Vagina (tissue), 2 donors: ENCODE results near the gene RLBP1.

Experiments
- CTCF ChIP-seq, 3 experiments: fragments of 450-650 bp in 2 of 3; fragments of 200-600 bp in 1 of 3; sonication (generic) in 1 of 3; IDR thresholded peaks; one replicate each; pipeline ENCODE4 v1.5.1; 2017 to 2019; ENCODE audit warnings: antibody characterized with exemption in 3 of 3, mild to moderate bottlenecking in 2 of 3, moderate library complexity in 2 of 3
- POLR2A ChIP-seq, 2 donors: fragments of 450-650 bp; IDR thresholded peaks; one replicate each; pipeline ENCODE4 v1.6.1; 2017; ENCODE audit warnings: antibody characterized with exemption in 2 of 2, mild to moderate bottlenecking in 2 of 2, moderate library complexity in 2 of 2

DNA sequence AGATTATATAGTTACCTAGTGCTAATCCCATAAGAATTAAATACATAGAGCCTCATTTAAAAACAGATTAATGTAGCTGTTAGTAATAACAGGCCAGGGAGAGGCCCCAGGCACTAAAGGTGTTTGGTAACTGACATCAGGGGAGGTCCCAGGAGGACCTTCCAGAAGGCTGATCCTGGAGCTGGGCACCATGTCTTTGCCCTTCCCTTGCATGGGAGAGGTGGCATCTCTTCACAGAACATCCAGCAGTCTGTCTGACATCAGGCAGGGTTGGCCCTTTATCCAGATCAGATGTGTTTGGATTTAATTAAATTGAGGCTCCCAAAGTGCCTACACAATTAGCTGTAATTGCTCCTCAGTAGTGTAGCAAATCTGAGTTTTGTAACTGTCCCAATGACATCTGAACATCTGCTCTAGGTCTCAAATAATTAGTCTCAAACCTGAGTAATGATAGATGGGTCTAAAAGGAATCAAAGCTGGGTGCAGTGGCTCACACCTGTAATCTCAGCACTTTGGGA is 53.0 kb downstream of the RLBP1 start:
- TF ChIP-seq CTCF (IDR thresholded peaks at IDR 0.05) (no peak), POLR2A (IDR thresholded peaks at IDR 0.05) (no peak)
